ENCODE data around the gene GPR89B. TPM values are rescaled to one million over a fixed set of nuclear protein-coding genes. Genes with fewer than 3 reads are reported as not detected.

Gene GPR89B
- total RNA-seq, 2 experiments from 2014 or later = 10.0 to 12.4 TPM

- H3K27me3 ChIP-seq (ENCODE audit: control insufficient read depth in 1 of 2, insufficient read depth in 2 of 2, low read length in 2 of 2) = no peaks in the 10 kb centered on the region
- intact Hi-C loops (cut with DNase I, micrococcal nuclease) = no loop called here
- Mint-ChIP-seq H3K27me3 (peaks cover 3% of the 10 kb centered on the region), H3K36me3 (ENCODE audit: low read depth) (no peaks in the 10 kb centered on the region), H3K27ac (no peak overlapping the region), H3K9me3 (no peaks in the 10 kb centered on the region), H3K4me3 (no peak overlapping the region), H3K4me1 (ENCODE audit: low read depth) (peaks cover 6% of the 10 kb centered on the region)
- ATAC-seq (ENCODE audit: poor library complexity) = no peak
- no peaks in the 10 kb centered on the region for H3K4me1 ChIP-seq (ENCODE audit: insufficient read depth, low read length)
- TF ChIP-seq, protein P1, sequence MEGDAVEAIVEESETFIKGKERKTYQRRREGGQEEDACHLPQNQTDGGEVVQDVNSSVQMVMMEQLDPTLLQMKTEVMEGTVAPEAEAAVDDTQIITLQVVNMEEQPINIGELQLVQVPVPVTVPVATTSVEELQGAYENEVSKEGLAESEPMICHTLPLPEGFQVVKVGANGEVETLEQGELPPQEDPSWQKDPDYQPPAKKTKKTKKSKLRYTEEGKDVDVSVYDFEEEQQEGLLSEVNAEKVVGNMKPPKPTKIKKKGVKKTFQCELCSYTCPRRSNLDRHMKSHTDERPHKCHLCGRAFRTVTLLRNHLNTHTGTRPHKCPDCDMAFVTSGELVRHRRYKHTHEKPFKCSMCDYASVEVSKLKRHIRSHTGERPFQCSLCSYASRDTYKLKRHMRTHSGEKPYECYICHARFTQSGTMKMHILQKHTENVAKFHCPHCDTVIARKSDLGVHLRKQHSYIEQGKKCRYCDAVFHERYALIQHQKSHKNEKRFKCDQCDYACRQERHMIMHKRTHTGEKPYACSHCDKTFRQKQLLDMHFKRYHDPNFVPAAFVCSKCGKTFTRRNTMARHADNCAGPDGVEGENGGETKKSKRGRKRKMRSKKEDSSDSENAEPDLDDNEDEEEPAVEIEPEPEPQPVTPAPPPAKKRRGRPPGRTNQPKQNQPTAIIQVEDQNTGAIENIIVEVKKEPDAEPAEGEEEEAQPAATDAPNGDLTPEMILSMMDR (IDR thresholded peaks at IDR 0.05) = no peak
- no peak for DNase-seq
- no peaks in the 10 kb centered on the region for H3K36me3 ChIP-seq (ENCODE audit: insufficient read depth, low read length)
- ChIA-PET CTCF (no interaction called here), POLR2A (no interaction called here)
- no peak overlapping the region for H3K4me3 ChIP-seq (ENCODE audit: low read length)
- H3K27ac ChIP-seq (ENCODE audit: low read depth in 1 of 2, low read length in 2 of 2) = no peak overlapping the region
- H3K9me3 ChIP-seq (ENCODE audit: control insufficient read depth in 1 of 2, insufficient read depth in 1 of 2, low read length in 2 of 2) = peaks cover 0 to 7% of the 10 kb centered on the region in 2 experiments
These were observed 20.3 kb upstream of the GPR89B start for GRCh38 chr1:147907786-147908509.

- DNase-seq (no peak), ATAC-seq (ENCODE audit: poor library complexity) (no peak)
- TF ChIP-seq, protein P1 (IDR thresholded peaks at IDR 0.05) = no peak
These were observed 15.7 kb upstream of the GPR89B start for GRCh38 chr1:147912553-147912952.

DNA sequence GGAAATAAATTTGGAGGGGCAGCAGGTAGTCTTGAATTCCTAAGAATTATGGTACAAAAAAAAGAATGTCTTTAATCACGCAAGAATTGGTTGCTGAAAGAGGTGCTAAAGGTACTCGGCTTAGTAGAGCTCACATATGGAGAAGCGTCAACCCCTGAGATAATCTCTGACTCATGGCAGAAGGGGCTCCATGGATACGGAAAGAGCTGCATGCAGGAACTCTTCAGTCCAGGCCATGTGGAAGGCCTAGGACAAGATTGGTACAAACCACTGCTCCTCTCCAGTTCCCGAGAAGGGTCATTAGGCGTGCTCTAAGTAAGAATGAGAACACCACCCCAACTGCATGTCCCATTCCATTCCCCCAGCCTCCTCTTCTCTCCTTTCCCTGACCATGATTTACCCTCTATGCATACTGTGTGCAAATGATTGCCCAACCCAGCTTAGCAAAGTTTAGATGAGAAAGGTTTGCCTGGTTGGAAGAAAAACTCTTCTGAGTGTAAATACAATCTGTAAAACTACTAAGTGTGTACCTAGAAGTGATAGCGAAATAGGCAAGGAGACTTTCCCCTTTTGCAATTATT is 14.8 kb upstream of the GPR89B start:
- peaks cover 32% of the 10 kb centered on the region for H3K27me3 Mint-ChIP-seq
- Histone ChIP-seq H3K4me3 (ENCODE audit: low read length) (no peak overlapping the region), H3K4me1 (ENCODE audit: insufficient read depth, low read length) (no peaks in the 10 kb centered on the region), H3K36me3 (ENCODE audit: insufficient read depth, low read length) (no peaks in the 10 kb centered on the region), H3K9me3 (ENCODE audit: control insufficient read depth in 1 of 2, insufficient read depth in 1 of 2, low read length in 2 of 2) (no peaks in the 10 kb centered on the region), H3K27me3 (ENCODE audit: control insufficient read depth in 1 of 2, insufficient read depth in 2 of 2, low read length in 2 of 2) (no peaks in the 10 kb centered on the region), H3K27ac (ENCODE audit: low read depth in 1 of 2, low read length in 2 of 2) (no peak overlapping the region)
- ChIA-PET CTCF (interaction anchor here (0.8 kb wide), 1 partner anchor 20 kb away, joined by 3 read pairs; no protein-coding TSS in a partner anchor), POLR2A (no interaction called here)
- intact Hi-C loops (cut with DNase I, micrococcal nuclease) = no loop called here
- DNase-seq = no peak
- no peaks in the 10 kb centered on the region for H3K4me1 Mint-ChIP-seq (ENCODE audit: low read depth)
- ATAC-seq (ENCODE audit: poor library complexity) = no peak
- H3K36me3 Mint-ChIP-seq (ENCODE audit: low read depth) = no peaks in the 10 kb centered on the region
- H3K9me3 Mint-ChIP-seq = no peaks in the 10 kb centered on the region
- TF ChIP-seq, protein P1 (IDR thresholded peaks at IDR 0.05) = no peak
- no peak overlapping the region for H3K27ac Mint-ChIP-seq
- H3K4me3 Mint-ChIP-seq = no peak overlapping the region

More at GRCh38 chr1:147912553-147912952, 15.7 kb upstream of the GPR89B start:
- ChIA-PET POLR2A (no interaction called here), CTCF (no interaction called here)
- H3K27me3 ChIP-seq (ENCODE audit: control insufficient read depth in 1 of 2, insufficient read depth in 2 of 2, low read length in 2 of 2) = no peaks in the 10 kb centered on the region
- H3K4me1 ChIP-seq (ENCODE audit: insufficient read depth, low read length) = no peaks in the 10 kb centered on the region
- Mint-ChIP-seq H3K27me3 (peaks cover 29% of the 10 kb centered on the region), H3K27ac (no peak overlapping the region), H3K4me3 (no peak overlapping the region), H3K4me1 (ENCODE audit: low read depth) (no peaks in the 10 kb centered on the region), H3K36me3 (ENCODE audit: low read depth) (no peaks in the 10 kb centered on the region), H3K9me3 (no peaks in the 10 kb centered on the region)
- H3K9me3 ChIP-seq (ENCODE audit: control insufficient read depth in 1 of 2, insufficient read depth in 1 of 2, low read length in 2 of 2) = peaks cover 0 to 7% of the 10 kb centered on the region in 2 experiments
- intact Hi-C loops (cut with DNase I, micrococcal nuclease) = no loop called here
- H3K36me3 ChIP-seq (ENCODE audit: insufficient read depth, low read length) = no peaks in the 10 kb centered on the region
- no peak overlapping the region for H3K4me3 ChIP-seq (ENCODE audit: low read length)
- no peak overlapping the region for H3K27ac ChIP-seq (ENCODE audit: low read depth in 1 of 2, low read length in 2 of 2)

Data from CD4-positive, alpha-beta T cell (primary cell).